Activated CD4-positive, alpha-beta T cell treated with anti-CD3 and anti-CD28 coated beads, Interleukin-10, Interleukin-2, amounts not matched to agents 100 ng/mL and 50 ng/mL, durations not matched to agents 16 hours and 8 hours (primary cell): ENCODE results near the gene S100A4.
"Not testable (repeated sequence)": the region's sequence is repeated elsewhere in the genome, so short reads cannot be mapped to it uniquely, and the experiment has no call there.

Source experiments
- DNase-seq: peaks from one replicate; pipeline ENCODE4 v3.0.0-alpha.2; 2020

Gene S100A4

GRCh38 chr1:153532181-153532580 is 13.4 kb downstream of the S100A4 start:
- peak; percentile 91 for DNase-seq

DNA sequence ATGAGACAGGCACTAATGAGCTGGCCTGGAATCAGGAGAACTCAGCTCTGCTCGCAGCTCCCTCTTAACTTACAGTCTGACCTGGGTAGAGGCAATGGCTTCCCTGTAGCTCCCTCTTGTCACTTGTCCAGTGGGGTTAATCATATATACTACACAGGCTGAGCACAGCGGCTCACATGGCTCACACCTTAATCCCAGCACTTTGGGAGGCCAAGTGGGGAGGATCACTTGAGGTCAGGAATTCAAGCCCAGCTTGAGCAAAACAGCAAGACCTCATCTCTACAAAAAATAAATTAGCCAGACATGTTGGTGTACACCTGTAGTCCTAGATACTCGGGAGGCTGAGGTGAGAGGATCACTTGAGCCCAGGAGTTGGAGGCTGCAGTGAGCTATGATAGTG is 14.0 kb downstream of the S100A4 start:
- no peak for DNase-seq

GRCh38 chr1:153527683-153528040 is 17.9 kb downstream of the S100A4 start:
- DNase-seq, result no peak

- no peak for DNase-seq
These were observed 18.5 kb downstream of the S100A4 start for GRCh38 chr1:153527023-153527682.

GRCh38 chr1:153526132-153526543 is 19.5 kb downstream of the S100A4 start:
- DNase-seq, result no peak

GRCh38 chr1:153525088-153525728 is 20.4 kb downstream of the S100A4 start:
- no peak for DNase-seq

- not testable (repeated sequence) for DNase-seq
These were observed 23.1 kb downstream of the S100A4 start for GRCh38 chr1:153522353-153523048.

- DNase-seq, result not testable (repeated sequence)
These were observed 23.8 kb downstream of the S100A4 start for GRCh38 chr1:153521808-153522207.

- DNase-seq, result no peak
These were observed 24.7 kb downstream of the S100A4 start for GRCh38 chr1:153520818-153521476.

- not testable (repeated sequence) for DNase-seq
These were observed 25.4 kb downstream of the S100A4 start for GRCh38 chr1:153520137-153520691.

DNA sequence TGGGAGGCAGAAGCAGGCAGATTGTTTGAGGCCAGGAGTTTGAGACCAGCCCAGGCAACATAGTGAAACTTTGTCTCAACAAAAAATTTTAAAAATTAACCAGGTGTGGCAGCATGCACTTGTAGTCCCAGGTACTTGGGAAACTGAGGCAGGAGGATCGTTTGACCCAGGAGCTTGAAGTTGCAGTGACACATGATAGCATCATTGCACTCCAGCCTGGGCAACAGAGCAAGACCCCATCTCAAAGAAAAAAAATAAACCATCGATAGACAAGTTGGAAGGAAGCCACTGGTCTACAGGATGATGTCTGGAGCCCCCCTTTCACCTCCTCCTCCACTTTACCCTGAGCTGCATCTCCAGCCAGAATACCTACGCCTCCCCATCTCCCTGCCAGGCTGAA is 26.4 kb downstream of the S100A4 start:
- no peak for DNase-seq

GRCh38 chr1:153515504-153516394 is 29.9 kb downstream of the S100A4 start:
- no peak for DNase-seq

DNA sequence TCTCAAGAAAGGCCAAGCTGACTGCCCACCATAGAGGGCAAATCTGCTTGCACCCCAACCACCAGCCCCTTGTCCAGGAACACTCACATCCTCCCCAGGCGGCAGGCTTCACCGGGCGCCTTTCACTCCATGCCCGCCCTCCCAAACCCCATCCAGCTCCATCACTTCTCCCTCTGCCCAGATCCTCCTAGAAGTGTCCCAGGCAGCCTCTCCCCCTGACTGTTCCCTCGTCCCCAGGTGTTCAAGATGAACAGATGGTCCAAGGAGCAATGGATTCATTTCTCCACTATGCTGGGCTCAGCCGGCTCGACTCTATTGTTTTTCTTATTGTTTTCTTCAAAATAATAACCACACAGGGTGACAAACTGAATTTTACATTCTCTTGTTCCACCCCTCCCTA is 31.9 kb downstream of the S100A4 start:
- DNase-seq, result no peak

- DNase-seq, result no peak
These were observed 32.6 kb downstream of the S100A4 start for GRCh38 chr1:153513023-153513422.

GRCh38 chr1:153510984-153511410 is 34.6 kb downstream of the S100A4 start:
- peak; percentile 91 for DNase-seq

- peak; percentile 84 for DNase-seq
These were observed 35.8 kb downstream of the S100A4 start for GRCh38 chr1:153509729-153510354.

GRCh38 chr1:153509036-153509435 is 36.6 kb downstream of the S100A4 start:
- DNase-seq, result no peak

GRCh38 chr1:153507926-153508583 is 37.6 kb downstream of the S100A4 start:
- DNase-seq, result no peak

DNA sequence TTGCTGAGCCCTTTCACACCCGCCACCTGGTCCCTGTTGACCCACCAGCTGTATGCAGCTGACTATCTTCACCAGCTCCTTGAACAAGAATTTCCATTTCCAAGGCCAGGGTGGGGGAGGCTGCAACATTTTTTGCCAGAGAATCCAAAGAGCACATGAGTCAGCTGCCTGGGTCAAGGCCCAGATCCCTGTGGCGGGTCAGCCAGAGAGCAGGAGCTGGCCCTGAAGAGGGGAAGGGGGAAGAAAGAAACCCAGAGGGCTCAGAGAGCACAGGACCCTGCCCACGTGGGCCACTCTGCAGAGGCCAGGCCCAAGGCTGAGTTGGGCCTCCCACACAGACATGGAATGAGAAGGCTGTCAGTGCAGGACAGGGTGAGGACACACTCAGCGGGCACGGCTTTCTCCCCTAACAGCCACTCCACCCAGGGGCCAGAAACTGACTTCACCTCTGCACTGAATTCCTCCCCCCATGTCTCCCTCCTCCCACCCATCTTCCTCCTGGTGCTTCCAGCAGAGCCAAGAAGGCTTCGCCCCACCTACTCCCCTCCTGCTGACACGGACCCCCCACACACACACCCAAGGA is 38.7 kb downstream of the S100A4 start:
- DNase-seq, result no peak

- no peak for DNase-seq
These were observed 39.2 kb downstream of the S100A4 start for GRCh38 chr1:153506386-153506785.

- no peak for DNase-seq
These were observed 40.0 kb downstream of the S100A4 start for GRCh38 chr1:153505576-153505975.
